Endothelial cell of umbilical vein (primary cell): Measurements from ENCODE around the gene ARSK. TPM values are rescaled to one million over a fixed set of nuclear protein-coding genes. Genes with fewer than 3 reads are reported as not detected.

ENCODE experiments used
- BruUV-seq: library from RNA; stranded (reverse); fragments of 400-500 nt; replicated peaks from 2 replicates; lab custom pipeline; 2021; lab: Mats Ljungman, UMichigan
- CTCF ChIA-PET: fragments of 300-600, 350-600 bp; sonication (Branson Sonifier 250); formaldehyde crosslinking; loops from one replicate; lab custom pipeline; 2021; ENCODE audit warnings: antibody characterized with exemption, inconsistent platforms; lab: Charles Lee
- POLR2A ChIA-PET: fragments of 300-600, 350-600 bp; sonication (Branson Sonifier 250); formaldehyde crosslinking; loops from one replicate; lab custom pipeline; 2021; ENCODE audit warnings: antibody characterized with exemption, inconsistent platforms; lab: Charles Lee
- DNase-seq: peaks from one replicate; pipeline ENCODE4 v3.0.0-alpha.2; 2011; ENCODE audit warnings: low read depth, low spot score
- FAIRE-seq: peaks from 2 replicates; lab custom pipeline; 2011; peaks lifted over from hg19 to GRCh38; lab: Jason Lieb, UNC
- H2AFZ ChIP-seq: 2 replicates; pipeline ENCODE4 v1.6.0; 2012; ENCODE audit warnings: low read depth, low read length, control low read depth, inconsistent platforms
- H3K27ac ChIP-seq: 2 replicates; pipeline ENCODE4 v1.5.1; 2011; ENCODE audit warnings: low read depth, mild to moderate bottlenecking, control low read depth, low read length, moderate library complexity; ENCODE audit not compliant: insufficient read depth
- H3K27me3 ChIP-seq, 2 experiments: 2 replicates each; pipeline versions ENCODE4 v1.6.0 to v1.6.1; 2011; ENCODE audit warnings: low read length in 2 of 2, mixed read lengths in 1 of 2; ENCODE audit not compliant: control insufficient read depth in 2 of 2, insufficient read depth in 2 of 2
- H3K36me3 ChIP-seq, 2 experiments: 2 replicates in 1 of 2; 3 replicates in 1 of 2; pipeline ENCODE4 v1.5.1; 2011; ENCODE audit warnings: low read length in 2 of 2, mild to moderate bottlenecking in 1 of 2, moderate library complexity in 1 of 2; ENCODE audit not compliant: control insufficient read depth in 2 of 2, insufficient read depth in 2 of 2; ENCODE audit errors: extremely low read depth in 1 of 2
- H3K4me1 ChIP-seq: 3 replicates; pipeline ENCODE4 v1.5.1; 2011; ENCODE audit warnings: mild to moderate bottlenecking, low read length; ENCODE audit not compliant: control insufficient read depth, insufficient read depth; ENCODE audit errors: extremely low read depth
- H3K4me2 ChIP-seq: 2 replicates; pipeline ENCODE4 v1.6.1; 2011; ENCODE audit warnings: low read length, control low read depth, mixed read lengths; ENCODE audit not compliant: insufficient read depth
- H3K4me3 ChIP-seq, 3 experiments: fragments of 200-600 bp in 1 of 3; sonication (generic), shearing (Covaris generic) in 1 of 3; replicated peaks in 1 of 3; 2 replicates each; pipeline ENCODE4 v1.5.1; 2011 to 2016; ENCODE audit warnings: control low read depth in 3 of 3, low read length in 3 of 3, mild to moderate bottlenecking in 2 of 3, inconsistent platforms in 1 of 3, low read depth in 1 of 3, moderate library complexity in 1 of 3; ENCODE audit not compliant: insufficient read depth in 1 of 3
- H3K79me2 ChIP-seq: 2 replicates; pipeline ENCODE4 v1.6.0; 2012; ENCODE audit warnings: low read length, inconsistent platforms; ENCODE audit not compliant: control insufficient read depth, insufficient read depth
- H3K9ac ChIP-seq: replicated peaks from 2 replicates; pipeline ENCODE3; 2011; ENCODE audit warnings: low read length, control low read depth; ENCODE audit not compliant: insufficient read depth; ENCODE audit errors: extremely low read depth
- H3K9me1 ChIP-seq: replicated peaks from 3 replicates; pipeline ENCODE4 v1.6.0; 2011; ENCODE audit warnings: mild to moderate bottlenecking, low read length; ENCODE audit not compliant: control insufficient read depth, insufficient read depth; ENCODE audit errors: extremely low read depth
- H3K9me3 ChIP-seq: replicated peaks from 2 replicates; pipeline ENCODE4 v1.5.1; 2012; ENCODE audit warnings: low read length, inconsistent platforms; ENCODE audit not compliant: control insufficient read depth, insufficient read depth
- H4K20me1 ChIP-seq: replicated peaks from 2 replicates; pipeline ENCODE3; 2011; ENCODE audit warnings: mild to moderate bottlenecking, low read length; ENCODE audit not compliant: control insufficient read depth, insufficient read depth; ENCODE audit errors: extremely low read depth
- EZH2 ChIP-seq: IDR thresholded peaks from 2 replicates; pipeline ENCODE4 v1.6.1; 2012; ENCODE audit warnings: borderline replicate concordance, low read depth, mild to moderate bottlenecking, moderate library complexity, low read length, inconsistent platforms; ENCODE audit not compliant: severe bottlenecking
- FOS ChIP-seq: IDR thresholded peaks from 2 replicates; pipeline ENCODE4 v1.6.1; 2011; ENCODE audit warnings: mild to moderate bottlenecking, low read length, moderate library complexity, borderline replicate concordance; ENCODE audit not compliant: insufficient read depth
- GATA2 ChIP-seq: IDR thresholded peaks from 2 replicates; pipeline ENCODE4 v1.7.0; 2011; ENCODE audit warnings: low read depth, mild to moderate bottlenecking, moderate library complexity, mixed read lengths, low read length; ENCODE audit not compliant: insufficient read length, insufficient read depth
- JUN ChIP-seq: IDR thresholded peaks from 2 replicates; pipeline ENCODE4 v1.6.1; 2011; ENCODE audit warnings: borderline replicate concordance, low read depth; ENCODE audit not compliant: insufficient read length, insufficient read depth
- MYC ChIP-seq: IDR thresholded peaks from one replicate; pipeline ENCODE4 v1.6.1; 2011; ENCODE audit warnings: mild to moderate bottlenecking, low read depth, low read length
- POLR2A ChIP-seq: IDR thresholded peaks from 2 replicates; pipeline ENCODE4 v1.6.1; 2012; ENCODE audit warnings: low read depth, mild to moderate bottlenecking, control low read depth, low read length
- POLR2AphosphoS5 ChIP-seq: IDR thresholded peaks from 2 replicates; pipeline ENCODE4 v1.6.1; 2012; ENCODE audit warnings: low read depth, mild to moderate bottlenecking, control low read depth, low read length, moderate library complexity; ENCODE audit not compliant: insufficient read depth
- dilution Hi-C: fragments of 300-500 bp; cut with MboI; formaldehyde crosslinking; loops from one replicate; pipeline ENCODE4 v1.15.0; 2019; ENCODE audit warnings: low sequenced_read_pairs; ENCODE audit not compliant: extremely low pct_ligation_motif_present
- intact Hi-C: fragments of 100-400 bp; cut with micrococcal nuclease; formaldehyde crosslinking; loops from one replicate; pipeline ENCODE4 v1.10.0; 2022
- polyA plus RNA-seq, 4 experiments: library from polyadenylated mRNA; depleted of rRNA in 3 of 4; stranded (reverse) in 3 of 4; unstranded in 1 of 4; fragments of >200 nt; gene quantifications; 2 replicates each; pipeline versions ENCODE4 v1.2.1 to v1.2.3, GENCODE V29; 2011 to 2012; ENCODE audit warnings: missing spikeins in 1 of 4
- total RNA-seq: library from RNA; stranded (reverse); gene quantifications from 2 replicates; pipeline ENCODE4 v1.2.3, GENCODE V29; 2021
- TF ChIP-seq, protein P1 (sequence below), 2 donors: IDR thresholded peaks; 1 replicate in 1 of 2; 2 replicates in 1 of 2; pipeline ENCODE4 v1.5.1; 2011; ENCODE audit warnings: low read length in 2 of 2, mild to moderate bottlenecking in 2 of 2, moderate library complexity in 2 of 2, control low read depth in 1 of 2, inconsistent platforms in 1 of 2, low read depth in 1 of 2; ENCODE audit not compliant: insufficient read depth in 1 of 2; ENCODE audit errors: extremely low read depth in 1 of 2
- TF ChIP-seq, protein P2 (sequence below): IDR thresholded peaks from 2 replicates; pipeline ENCODE4 v1.6.1; 2011; ENCODE audit not compliant: insufficient read depth, insufficient read length

Gene ARSK
- total and polyA plus RNA-seq, 2 donors (not counting 3 experiments of a cell fraction or from before 2014, with no cell fraction given), result 3.7 to 4.9 TPM

DNA sequence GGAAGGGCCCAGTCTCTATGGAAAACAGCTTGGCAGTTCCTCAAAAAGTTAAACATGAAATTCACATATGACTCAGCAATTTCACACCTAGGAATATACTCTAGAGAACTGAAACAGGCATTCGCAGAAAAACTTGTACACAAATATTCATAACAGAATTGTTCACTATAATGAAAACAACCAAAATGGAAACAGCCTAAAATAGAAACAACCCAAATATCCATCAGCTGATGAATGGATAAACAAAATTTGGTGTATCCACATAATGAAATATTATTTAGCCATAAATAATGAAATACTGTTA is 60.2 kb downstream of the ARSK start:
- no peak overlapping the region for H3K27ac ChIP-seq
- H3K36me3 ChIP-seq, result no peaks in the 10 kb centered on the region
- H3K4me3 ChIP-seq, result no peak overlapping the region
- POLR2A ChIA-PET, result no interaction called here
- peaks cover 15% of the 10 kb centered on the region for H3K4me1 ChIP-seq
- no peak overlapping the region for H2AFZ ChIP-seq
- no peaks in the 10 kb centered on the region for H3K79me2 ChIP-seq
- no peak overlapping the region for H3K9ac ChIP-seq
- no peaks in the 10 kb centered on the region for H3K9me3 ChIP-seq
- TF ChIP-seq MYC, result no peak
- no peak for TF ChIP-seq POLR2A
- TF ChIP-seq FOS, result no peak
- no peak for TF ChIP-seq GATA2
- no peak for TF ChIP-seq JUN
- no peak for TF ChIP-seq EZH2
- TF ChIP-seq, protein P1, sequence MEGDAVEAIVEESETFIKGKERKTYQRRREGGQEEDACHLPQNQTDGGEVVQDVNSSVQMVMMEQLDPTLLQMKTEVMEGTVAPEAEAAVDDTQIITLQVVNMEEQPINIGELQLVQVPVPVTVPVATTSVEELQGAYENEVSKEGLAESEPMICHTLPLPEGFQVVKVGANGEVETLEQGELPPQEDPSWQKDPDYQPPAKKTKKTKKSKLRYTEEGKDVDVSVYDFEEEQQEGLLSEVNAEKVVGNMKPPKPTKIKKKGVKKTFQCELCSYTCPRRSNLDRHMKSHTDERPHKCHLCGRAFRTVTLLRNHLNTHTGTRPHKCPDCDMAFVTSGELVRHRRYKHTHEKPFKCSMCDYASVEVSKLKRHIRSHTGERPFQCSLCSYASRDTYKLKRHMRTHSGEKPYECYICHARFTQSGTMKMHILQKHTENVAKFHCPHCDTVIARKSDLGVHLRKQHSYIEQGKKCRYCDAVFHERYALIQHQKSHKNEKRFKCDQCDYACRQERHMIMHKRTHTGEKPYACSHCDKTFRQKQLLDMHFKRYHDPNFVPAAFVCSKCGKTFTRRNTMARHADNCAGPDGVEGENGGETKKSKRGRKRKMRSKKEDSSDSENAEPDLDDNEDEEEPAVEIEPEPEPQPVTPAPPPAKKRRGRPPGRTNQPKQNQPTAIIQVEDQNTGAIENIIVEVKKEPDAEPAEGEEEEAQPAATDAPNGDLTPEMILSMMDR (IDR thresholded peaks at IDR 0.05; ENCODE audit: extremely low read depth in 1 of 2, insufficient read depth in 1 of 2, low read depth in 1 of 2, low read length in 2 of 2), result no peak
- TF ChIP-seq, protein P2, sequence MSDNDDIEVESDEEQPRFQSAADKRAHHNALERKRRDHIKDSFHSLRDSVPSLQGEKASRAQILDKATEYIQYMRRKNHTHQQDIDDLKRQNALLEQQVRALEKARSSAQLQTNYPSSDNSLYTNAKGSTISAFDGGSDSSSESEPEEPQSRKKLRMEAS, result no peak
- TF ChIP-seq POLR2AphosphoS5, result no peak
- no peaks in the 10 kb centered on the region for H4K20me1 ChIP-seq
- no peaks in the 10 kb centered on the region for H3K27me3 ChIP-seq
- FAIRE-seq (no peak), DNase-seq (no peak)
- no peak overlapping the region for H3K4me2 ChIP-seq
- intact Hi-C loops (no loop called here), dilution Hi-C loops (no loop called here)
- no peaks in the 10 kb centered on the region for H3K9me1 ChIP-seq
- CTCF ChIA-PET, result no interaction called here
- no TSS peak for BruUV-seq
